ENCODE data around the gene PCK1.

- TF ChIP-seq POLR2A (IDR thresholded peaks at IDR 0.05) (no peak), CTCF (IDR thresholded peaks at IDR 0.05) (no peak)
Measured at GRCh38 chr20:57526087-57526884, 34.6 kb upstream of the PCK1 start.

All from tibial nerve (tissue), 3 donors.